ENCODE data around the gene VDAC1. TPM values are rescaled to one million over a fixed set of nuclear protein-coding genes. Genes with fewer than 3 reads are reported as not detected.

Gene VDAC1
- total RNA-seq, 3 donors from 2014 or later = 153 to 283 (median 246) TPM

- Histone ChIP-seq H3K9me3 (no peaks in the 10 kb centered on the region), H3K4me1 (ENCODE audit: low read depth) (no peaks in the 10 kb centered on the region), H3K4me3 (no peak overlapping the region), H3K36me3 (ENCODE audit: low read depth) (no peaks in the 10 kb centered on the region)
- ATAC-seq = no peak
- no peak for DNase-seq
- no peak for TF ChIP-seq CTCF (IDR thresholded peaks at IDR 0.05)
- intact Hi-C loops (cut with DNase I, micrococcal nuclease) = no loop called here
Observed at GRCh38 chr5:133927300-133928180, 77.2 kb downstream of the VDAC1 start.

GRCh38 chr5:133926489-133927299 lies 78.1 kb downstream of the VDAC1 start:
- DNase-seq = no peak
- H3K9me3 ChIP-seq = no peaks in the 10 kb centered on the region
- no peaks in the 10 kb centered on the region for H3K4me1 ChIP-seq (ENCODE audit: low read depth)
- intact Hi-C loops (cut with DNase I, micrococcal nuclease) = no loop called here
- peak; percentile 28 for ATAC-seq
- no peaks in the 10 kb centered on the region for H3K36me3 ChIP-seq (ENCODE audit: low read depth)
- H3K4me3 ChIP-seq = no peak overlapping the region
- no peak for TF ChIP-seq CTCF (IDR thresholded peaks at IDR 0.05)

GRCh38 chr5:133925866-133926488 lies 78.8 kb downstream of the VDAC1 start:
- H3K36me3 ChIP-seq (ENCODE audit: low read depth) = no peaks in the 10 kb centered on the region
- no peak overlapping the region for H3K4me3 ChIP-seq
- intact Hi-C loops (cut with DNase I, micrococcal nuclease) = no loop called here
- no peaks in the 10 kb centered on the region for H3K9me3 ChIP-seq
- no peaks in the 10 kb centered on the region for H3K4me1 ChIP-seq (ENCODE audit: low read depth)
- no peak for TF ChIP-seq CTCF (IDR thresholded peaks at IDR 0.05)
- no peak for DNase-seq
- ATAC-seq = no peak

GRCh38 chr5:133925269-133925668 lies 79.5 kb downstream of the VDAC1 start:
- no peaks in the 10 kb centered on the region for H3K9me3 ChIP-seq
- H3K4me3 ChIP-seq = no peak overlapping the region
- no peak for ATAC-seq
- no peak for DNase-seq
- no peak for TF ChIP-seq CTCF (IDR thresholded peaks at IDR 0.05)
- H3K36me3 ChIP-seq (ENCODE audit: low read depth) = no peaks in the 10 kb centered on the region
- H3K4me1 ChIP-seq (ENCODE audit: low read depth) = no peaks in the 10 kb centered on the region
- intact Hi-C loops (cut with DNase I, micrococcal nuclease) = no loop called here

GRCh38 chr5:133924221-133924920 lies 80.4 kb downstream of the VDAC1 start:
- no peaks in the 10 kb centered on the region for H3K36me3 ChIP-seq (ENCODE audit: low read depth)
- no peak for ATAC-seq
- intact Hi-C loops (cut with DNase I, micrococcal nuclease) = no loop called here

More at GRCh38 chr5:133924221-133924920, 80.4 kb downstream of the VDAC1 start:
- TF ChIP-seq CTCF (IDR thresholded peaks at IDR 0.05) = no peak
- no peaks in the 10 kb centered on the region for H3K9me3 ChIP-seq
- DNase-seq = no peak
- no peak overlapping the region for H3K4me3 ChIP-seq
- H3K4me1 ChIP-seq (ENCODE audit: low read depth) = no peaks in the 10 kb centered on the region
